GM15510 (cell line): Measurements from ENCODE around the gene GPR143.

ENCODE experiments used
- POLR2A ChIP-seq: IDR thresholded peaks from 3 replicates; pipeline ENCODE4 v1.6.1; 2011; ENCODE audit warnings: borderline replicate concordance; ENCODE audit not compliant: insufficient read length; ENCODE audit errors: extremely low read depth

Gene GPR143

GRCh38 chrX:9701790-9702189 lies 63.9 kb downstream of the GPR143 start:
- no peak for TF ChIP-seq POLR2A

DNA sequence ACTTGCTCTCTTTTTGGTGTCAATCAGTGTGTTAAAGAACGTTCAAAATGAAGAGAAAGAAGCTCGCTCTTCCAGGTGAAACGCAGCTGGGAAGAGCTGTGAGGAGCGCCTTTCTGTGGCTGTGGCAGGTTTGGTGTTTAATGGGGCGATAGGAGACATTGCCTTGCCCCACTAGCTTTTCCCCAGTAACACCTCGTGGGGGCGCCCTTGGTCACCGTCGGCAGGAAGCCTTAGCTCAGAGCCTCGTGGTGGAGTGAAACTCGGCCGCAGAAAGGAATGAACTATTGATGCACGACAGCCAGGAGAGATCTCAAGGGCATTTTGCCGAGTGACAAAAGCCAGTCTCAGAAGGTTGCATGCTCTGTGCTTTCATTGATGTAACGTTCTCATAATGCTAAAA lies 65.1 kb downstream of the GPR143 start:
- no peak for TF ChIP-seq POLR2A

DNA sequence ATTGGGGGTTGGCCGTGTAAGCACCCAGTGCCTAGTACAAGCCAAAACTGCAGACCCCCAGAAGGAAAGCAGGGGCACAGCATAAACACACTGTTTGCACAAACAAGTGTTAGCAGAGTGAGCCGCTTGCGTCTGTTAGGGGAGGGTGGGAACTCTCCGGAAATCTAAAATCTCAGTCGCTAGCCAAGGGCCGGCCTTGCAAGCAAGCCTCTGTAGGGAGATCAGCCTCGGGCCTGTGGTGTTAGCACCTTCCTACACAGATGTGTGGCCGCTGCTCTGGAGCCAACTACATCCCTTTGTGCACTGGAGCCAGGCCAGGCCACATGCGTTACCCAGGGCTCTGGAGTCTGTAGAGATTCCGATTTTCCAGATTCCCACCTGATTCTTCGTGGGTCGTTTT lies 67.1 kb downstream of the GPR143 start:
- no peak for TF ChIP-seq POLR2A

DNA sequence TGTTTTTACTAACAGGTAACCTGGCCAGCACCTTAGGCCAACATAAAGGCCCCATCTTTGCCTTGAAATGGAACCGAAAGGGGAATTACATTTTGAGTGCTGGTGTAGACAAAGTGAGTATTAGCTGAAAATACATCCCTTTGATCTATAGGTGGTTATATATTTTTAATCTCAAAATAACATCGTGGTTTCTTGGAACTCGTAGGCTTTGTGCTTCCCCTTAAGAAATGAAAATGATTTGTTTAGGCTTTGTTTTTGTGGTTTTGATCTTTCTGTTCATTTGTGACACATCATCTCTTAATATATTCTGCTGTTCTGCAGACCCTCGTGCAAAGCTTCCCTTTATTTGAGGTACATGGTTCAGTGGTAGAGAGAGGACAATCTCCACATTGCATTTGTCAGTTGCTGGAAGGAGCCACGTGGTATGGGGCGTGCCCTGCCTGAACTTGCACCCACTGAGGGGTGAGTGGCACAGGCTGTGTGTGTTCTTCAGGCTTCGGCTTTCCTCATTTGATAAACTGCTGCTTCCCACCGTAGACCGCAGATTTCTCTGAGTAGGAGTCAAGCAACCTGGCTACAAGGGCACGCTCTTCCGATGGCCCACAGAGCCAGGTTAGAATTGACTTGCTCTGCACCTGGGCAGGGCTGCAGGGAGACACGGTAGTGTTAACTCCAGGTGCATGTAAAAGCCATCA lies 72.2 kb downstream of the GPR143 start:
- no peak for TF ChIP-seq POLR2A

DNA sequence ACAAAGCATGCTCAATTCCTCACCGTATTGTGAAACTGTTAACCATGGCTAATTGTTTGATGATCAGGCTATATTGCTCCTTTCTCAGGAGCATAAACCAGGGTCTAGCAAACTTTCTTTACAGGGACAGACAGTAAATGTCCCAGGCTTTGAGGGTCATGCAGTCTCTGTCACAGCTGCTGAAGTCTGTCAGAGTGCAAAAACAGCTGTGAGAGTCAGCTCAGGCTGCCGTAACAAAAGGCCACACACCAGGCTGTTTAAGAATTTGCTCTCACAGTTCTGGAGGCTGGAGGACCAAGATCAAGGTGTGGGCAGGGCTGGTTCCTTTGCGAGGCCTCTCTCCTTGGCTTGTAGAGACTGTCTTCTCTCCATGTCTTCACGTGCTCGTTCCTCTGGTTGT lies 75.6 kb downstream of the GPR143 start:
- TF ChIP-seq POLR2A: no peak

- TF ChIP-seq POLR2A: no peak
Observed at GRCh38 chrX:9688833-9689232, 76.8 kb downstream of the GPR143 start.

- TF ChIP-seq POLR2A: no peak
Observed at GRCh38 chrX:9687899-9688298, 77.7 kb downstream of the GPR143 start.

DNA sequence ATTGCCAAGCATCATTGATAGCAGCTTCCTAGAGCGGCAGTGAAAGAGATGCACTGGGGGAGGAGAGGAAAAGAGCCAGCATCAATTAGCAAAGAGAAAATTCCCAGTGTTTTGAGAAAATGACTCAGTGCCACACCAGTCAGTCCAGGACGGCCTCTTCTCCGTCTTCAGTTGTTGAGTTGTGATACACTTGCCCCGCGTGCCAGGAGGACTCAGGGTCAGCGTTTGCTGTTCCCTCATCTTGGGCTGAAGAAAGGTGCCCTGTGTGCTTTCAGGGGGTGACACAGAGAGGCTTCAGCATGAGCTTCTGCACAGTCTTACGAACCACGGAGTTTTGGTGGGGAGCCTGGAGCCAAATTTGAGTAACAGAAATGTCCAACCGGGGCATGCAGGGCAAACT lies 82.3 kb downstream of the GPR143 start:
- TF ChIP-seq POLR2A: no peak

DNA sequence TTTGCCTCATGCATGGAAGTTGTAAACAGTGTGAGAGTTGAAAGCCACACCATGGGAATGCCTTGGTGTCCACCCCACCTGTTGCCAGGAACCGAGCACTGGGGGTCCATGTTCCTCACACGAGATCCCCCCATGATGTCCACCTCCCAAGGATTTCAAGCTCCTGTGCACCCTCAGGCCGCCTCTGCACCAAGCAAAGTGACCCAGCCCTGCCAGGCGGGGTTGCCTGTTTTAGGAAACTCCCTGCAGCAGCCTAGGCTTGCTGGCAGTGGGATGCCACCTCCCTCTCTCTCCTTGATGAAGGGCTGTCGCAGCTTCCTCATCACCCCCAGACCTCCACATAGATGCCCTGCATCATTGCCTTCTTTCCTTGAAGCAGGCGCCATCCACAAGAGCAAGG lies 82.8 kb downstream of the GPR143 start:
- TF ChIP-seq POLR2A: no peak

DNA sequence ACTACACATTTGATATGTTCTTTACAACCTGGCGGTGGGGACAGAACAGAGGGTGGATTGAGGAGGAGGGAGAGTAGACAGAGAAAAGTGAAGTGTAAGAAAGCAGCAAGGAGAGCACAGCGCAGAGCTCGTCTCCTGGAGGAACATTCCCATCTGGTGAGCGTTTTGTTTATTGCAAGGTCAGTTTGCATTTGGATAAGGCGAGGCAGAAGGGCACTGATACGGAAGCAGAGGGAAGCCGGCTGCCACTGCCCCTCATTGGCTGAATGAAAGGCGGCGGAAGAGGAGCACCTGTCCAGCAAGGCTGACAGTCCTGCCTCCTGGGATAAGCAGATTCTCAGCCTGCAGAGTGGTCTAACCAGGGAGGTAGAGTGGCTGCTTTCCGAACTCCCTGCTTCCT lies 83.2 kb downstream of the GPR143 start:
- no peak for TF ChIP-seq POLR2A

- no peak for TF ChIP-seq POLR2A
Observed at GRCh38 chrX:9681422-9681821, 84.2 kb downstream of the GPR143 start.

- no peak for TF ChIP-seq POLR2A
Observed at GRCh38 chrX:9681011-9681410, 84.6 kb downstream of the GPR143 start.

GRCh38 chrX:9678215-9678965 lies 87.3 kb downstream of the GPR143 start:
- TF ChIP-seq POLR2A: no peak

GRCh38 chrX:9677098-9677739 lies 88.4 kb downstream of the GPR143 start:
- no peak for TF ChIP-seq POLR2A

DNA sequence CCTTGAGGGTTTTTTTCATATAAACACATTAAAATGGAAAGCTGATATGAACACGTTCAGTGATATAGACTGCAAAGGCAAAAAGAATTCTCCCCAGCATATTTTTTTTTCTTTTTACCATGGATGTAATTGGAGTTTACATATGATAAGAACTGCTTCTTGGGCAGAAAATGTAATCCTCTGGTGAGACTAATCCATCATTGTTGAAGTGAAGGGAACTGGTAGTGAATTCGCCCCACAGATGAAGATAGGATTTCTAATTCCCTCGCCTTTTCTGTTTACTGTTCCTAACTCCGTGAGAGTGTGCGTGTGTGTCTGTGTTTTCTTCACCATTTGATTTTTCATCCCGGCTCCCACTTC lies 88.9 kb downstream of the GPR143 start:
- no peak for TF ChIP-seq POLR2A

- TF ChIP-seq POLR2A: no peak
Observed at GRCh38 chrX:9676306-9676705, 89.3 kb downstream of the GPR143 start.
